AG04450 (cell line): ENCODE data around the gene NPB. TPM values are rescaled to one million over a fixed set of nuclear protein-coding genes. Genes with fewer than 3 reads are reported as not detected.

Experiments used
- CTCF ChIA-PET: fragments of 300-600, 350-600 bp; formaldehyde crosslinking; extraction: SDS; loops from one replicate; lab custom pipeline; 2022; ENCODE audit warnings: antibody characterized with exemption, inconsistent platforms; lab: Charles Lee
- POLR2A ChIA-PET: fragments of 350-600 bp; formaldehyde crosslinking; extraction: SDS; loops from one replicate; lab custom pipeline; 2021; ENCODE audit warnings: antibody characterized with exemption, inconsistent platforms; lab: Yijun Ruan, JAX
- DNase-seq: peaks from one replicate; pipeline ENCODE4 v3.0.0-alpha.2; 2011; ENCODE audit warnings: low read depth, low spot score
- H3K27ac ChIP-seq: one replicate; pipeline ENCODE4 v1.5.1; 2012; ENCODE audit warnings: low read depth, low read length, control low read depth
- H3K27me3 ChIP-seq: one replicate; pipeline ENCODE4 v1.6.0; 2012; ENCODE audit warnings: low read length; ENCODE audit not compliant: control insufficient read depth, insufficient read depth
- H3K4me3 ChIP-seq: 2 replicates; pipeline ENCODE4 v1.5.1; 2011; ENCODE audit warnings: mild to moderate bottlenecking, low read depth, low read length, control low read depth
- H3K9me3 ChIP-seq: 2 replicates; pipeline ENCODE4 v1.5.1; 2012; ENCODE audit warnings: low read length; ENCODE audit not compliant: control insufficient read depth, insufficient read depth
- polyA plus RNA-seq: library from polyadenylated mRNA; depleted of rRNA; stranded (reverse); fragments of >200 nt; gene quantifications from 2 replicates; pipeline ENCODE4 v1.2.3, GENCODE V29; 2011
- TF ChIP-seq, protein P1 (sequence below): IDR thresholded peaks from 2 replicates; pipeline ENCODE4 v1.5.1; 2011; ENCODE audit warnings: low read depth, low read length, control low read depth, inconsistent platforms

The NPB gene
- polyA plus RNA-seq, 1 experiment: 0.20 TPM

- CTCF ChIA-PET: interaction anchor here (1.2 kb wide), 1 partner anchor 20 kb away, joined by 3 read pairs; no protein-coding TSS in a partner anchor
- Histone ChIP-seq H3K27ac (no peak overlapping the region), H3K9me3 (peaks cover 4% of the 10 kb centered on the region; the same call in 1 of the 2 replicates), H3K27me3 (peaks cover 8% of the 10 kb centered on the region), H3K4me3 (no peak overlapping the region)
- no peak for DNase-seq
- POLR2A ChIA-PET: no interaction called here
- TF ChIP-seq, protein P1, sequence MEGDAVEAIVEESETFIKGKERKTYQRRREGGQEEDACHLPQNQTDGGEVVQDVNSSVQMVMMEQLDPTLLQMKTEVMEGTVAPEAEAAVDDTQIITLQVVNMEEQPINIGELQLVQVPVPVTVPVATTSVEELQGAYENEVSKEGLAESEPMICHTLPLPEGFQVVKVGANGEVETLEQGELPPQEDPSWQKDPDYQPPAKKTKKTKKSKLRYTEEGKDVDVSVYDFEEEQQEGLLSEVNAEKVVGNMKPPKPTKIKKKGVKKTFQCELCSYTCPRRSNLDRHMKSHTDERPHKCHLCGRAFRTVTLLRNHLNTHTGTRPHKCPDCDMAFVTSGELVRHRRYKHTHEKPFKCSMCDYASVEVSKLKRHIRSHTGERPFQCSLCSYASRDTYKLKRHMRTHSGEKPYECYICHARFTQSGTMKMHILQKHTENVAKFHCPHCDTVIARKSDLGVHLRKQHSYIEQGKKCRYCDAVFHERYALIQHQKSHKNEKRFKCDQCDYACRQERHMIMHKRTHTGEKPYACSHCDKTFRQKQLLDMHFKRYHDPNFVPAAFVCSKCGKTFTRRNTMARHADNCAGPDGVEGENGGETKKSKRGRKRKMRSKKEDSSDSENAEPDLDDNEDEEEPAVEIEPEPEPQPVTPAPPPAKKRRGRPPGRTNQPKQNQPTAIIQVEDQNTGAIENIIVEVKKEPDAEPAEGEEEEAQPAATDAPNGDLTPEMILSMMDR: no peak
Observed at GRCh38 chr17:81939218-81939617, 37.2 kb downstream of the NPB start.

GRCh38 chr17:81939881-81940385 lies 37.9 kb downstream of the NPB start:
- Histone ChIP-seq H3K9me3 (peaks cover 4% of the 10 kb centered on the region; the same call in 1 of the 2 replicates), H3K27ac (no peak overlapping the region), H3K4me3 (no peak overlapping the region), H3K27me3 (peaks cover 10% of the 10 kb centered on the region)
- TF ChIP-seq, protein P1: no peak
- DNase-seq: no peak
- CTCF ChIA-PET: interaction anchor here (1.2 kb wide), 1 partner anchor 19 kb away, joined by 3 read pairs; no protein-coding TSS in a partner anchor
- POLR2A ChIA-PET: no interaction called here

DNA sequence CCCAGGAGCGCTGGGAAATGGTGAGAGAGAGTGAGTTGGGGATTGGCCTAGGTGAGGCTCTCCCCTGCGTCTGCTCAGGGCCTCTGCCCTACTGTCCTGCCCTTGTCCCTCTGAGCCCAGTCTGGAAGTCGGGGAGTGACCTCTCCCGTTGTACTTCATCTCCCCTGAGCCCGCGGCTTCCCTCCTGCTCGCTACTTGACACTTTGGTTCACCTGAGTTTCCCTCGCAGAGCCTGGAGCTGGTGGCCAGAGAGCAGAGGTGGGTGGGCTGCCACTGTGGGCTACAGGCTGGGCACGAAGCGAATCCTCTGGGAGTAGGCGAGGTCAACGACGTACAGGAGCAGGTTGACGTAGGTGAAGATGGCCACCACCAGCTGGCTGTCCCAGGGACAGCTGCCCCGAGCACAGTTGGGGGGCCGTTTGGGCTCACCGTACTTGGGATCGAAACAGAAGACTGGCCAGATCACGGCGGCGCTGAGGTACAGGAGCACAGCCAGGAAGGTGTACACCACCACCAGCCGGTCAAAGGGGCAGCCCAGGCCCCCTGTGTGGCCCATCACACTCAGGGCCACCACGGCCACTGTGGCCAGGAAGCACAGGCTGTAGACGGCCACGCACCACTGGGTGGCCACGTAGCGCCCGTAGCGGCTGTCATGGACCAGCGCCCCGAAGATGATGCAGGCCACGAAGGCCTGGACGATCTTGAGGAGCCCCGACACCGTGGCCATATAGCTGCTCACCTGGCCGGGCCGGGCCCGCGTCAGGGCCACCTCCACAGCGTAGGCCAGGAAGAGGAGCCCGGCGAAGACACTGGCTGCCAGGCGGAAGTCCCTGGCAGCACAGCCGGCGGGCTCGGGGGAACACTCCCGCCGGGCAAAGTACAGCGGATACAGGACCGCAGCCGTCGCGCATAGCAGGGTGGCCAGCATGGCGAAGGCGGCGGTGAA lies 38.8 kb downstream of the NPB start:
- H3K27ac ChIP-seq: no peak overlapping the region
- H3K27me3 ChIP-seq: peaks cover 10% of the 10 kb centered on the region
- peaks cover 4% of the 10 kb centered on the region; the same call in 1 of the 2 replicates for H3K9me3 ChIP-seq
- H3K4me3 ChIP-seq: no peak overlapping the region
- CTCF ChIA-PET: interaction anchor here (1.2 kb wide), 1 partner anchor 18 kb away, joined by 3 read pairs; no protein-coding TSS in a partner anchor
- POLR2A ChIA-PET: no interaction called here
- no peak for DNase-seq
- TF ChIP-seq, protein P1: no peak

DNA sequence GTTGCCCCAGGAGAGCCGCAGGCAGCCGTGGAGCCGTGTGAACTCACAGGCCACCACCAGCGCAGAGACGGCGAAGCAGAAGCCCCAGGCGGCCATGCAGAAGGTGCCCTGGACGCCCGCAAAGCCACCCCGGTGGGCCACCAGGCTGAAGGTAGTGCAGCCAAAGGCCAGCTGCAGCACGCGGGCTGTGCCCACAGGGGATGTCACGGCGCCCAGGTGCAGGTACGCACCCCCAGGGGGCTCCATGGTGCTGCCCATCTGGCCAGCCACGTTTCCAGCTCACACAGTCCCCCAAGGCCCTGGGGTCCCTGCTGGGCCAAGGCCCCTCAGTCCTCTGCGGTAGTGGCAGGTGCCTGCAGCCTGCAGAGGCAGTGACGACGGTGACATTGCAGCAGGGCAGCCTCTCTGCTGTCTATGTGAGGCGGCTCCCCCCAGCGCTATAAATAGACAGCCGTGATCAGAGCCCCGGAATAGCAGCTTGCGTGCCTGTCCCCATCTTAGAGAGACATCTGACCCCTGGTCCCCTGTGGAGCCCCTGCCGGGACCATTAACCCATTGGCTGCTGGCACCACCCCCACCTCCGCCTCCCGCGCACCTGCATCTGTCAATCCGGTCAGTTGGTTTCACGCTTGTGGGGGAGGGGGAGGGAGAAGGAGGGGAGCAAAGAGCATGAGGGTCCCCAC lies 39.6 kb downstream of the NPB start:
- no peak for DNase-seq
- POLR2A ChIA-PET: no interaction called here
- peaks cover 10% of the 10 kb centered on the region for H3K27me3 ChIP-seq
- peaks cover 4% of the 10 kb centered on the region; the same call in 1 of the 2 replicates for H3K9me3 ChIP-seq
- TF ChIP-seq, protein P1: no peak
- H3K4me3 ChIP-seq: no peak overlapping the region
- CTCF ChIA-PET: no interaction called here
- no peak overlapping the region for H3K27ac ChIP-seq
